ENCODE measurements around the gene CLRN3.

CLRN3 gene

DNA sequence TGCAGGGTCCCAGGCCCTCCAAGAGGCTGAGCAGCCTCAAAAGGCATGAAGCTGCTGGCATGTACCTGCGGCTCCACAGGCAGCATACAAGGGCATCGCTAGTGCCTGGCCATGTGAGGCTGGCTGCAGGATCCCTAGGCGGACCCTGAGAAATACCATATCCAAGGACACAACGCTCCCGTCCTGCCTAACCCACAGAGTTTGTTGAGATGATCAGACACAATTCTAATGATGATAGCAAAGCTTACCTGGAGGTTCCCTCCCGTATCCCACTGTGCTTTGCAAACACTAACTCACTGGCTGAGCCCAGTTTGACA is 17.3 kb downstream of the CLRN3 start:
- Histone ChIP-seq H3K4me3 (ENCODE audit: severe bottlenecking) (no peak overlapping the region), H3K9me3 (ENCODE audit: severe bottlenecking) (no peaks in the 10 kb centered on the region), H3K27me3 (ENCODE audit: insufficient read depth, poor library complexity, severe bottlenecking) (no peaks in the 10 kb centered on the region), H3K36me3 (ENCODE audit: low read depth) (no peaks in the 10 kb centered on the region), H3K4me1 (ENCODE audit: insufficient read depth, poor library complexity, severe bottlenecking) (no peaks in the 10 kb centered on the region), H3K27ac (ENCODE audit: poor library complexity, severe bottlenecking) (no peak overlapping the region)
- TF ChIP-seq, protein P1, sequence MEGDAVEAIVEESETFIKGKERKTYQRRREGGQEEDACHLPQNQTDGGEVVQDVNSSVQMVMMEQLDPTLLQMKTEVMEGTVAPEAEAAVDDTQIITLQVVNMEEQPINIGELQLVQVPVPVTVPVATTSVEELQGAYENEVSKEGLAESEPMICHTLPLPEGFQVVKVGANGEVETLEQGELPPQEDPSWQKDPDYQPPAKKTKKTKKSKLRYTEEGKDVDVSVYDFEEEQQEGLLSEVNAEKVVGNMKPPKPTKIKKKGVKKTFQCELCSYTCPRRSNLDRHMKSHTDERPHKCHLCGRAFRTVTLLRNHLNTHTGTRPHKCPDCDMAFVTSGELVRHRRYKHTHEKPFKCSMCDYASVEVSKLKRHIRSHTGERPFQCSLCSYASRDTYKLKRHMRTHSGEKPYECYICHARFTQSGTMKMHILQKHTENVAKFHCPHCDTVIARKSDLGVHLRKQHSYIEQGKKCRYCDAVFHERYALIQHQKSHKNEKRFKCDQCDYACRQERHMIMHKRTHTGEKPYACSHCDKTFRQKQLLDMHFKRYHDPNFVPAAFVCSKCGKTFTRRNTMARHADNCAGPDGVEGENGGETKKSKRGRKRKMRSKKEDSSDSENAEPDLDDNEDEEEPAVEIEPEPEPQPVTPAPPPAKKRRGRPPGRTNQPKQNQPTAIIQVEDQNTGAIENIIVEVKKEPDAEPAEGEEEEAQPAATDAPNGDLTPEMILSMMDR (IDR thresholded peaks at IDR 0.05; ENCODE audit: poor library complexity, severe bottlenecking), result no peak
- ATAC-seq (ENCODE audit: low read depth) (no peak), DNase-seq (ENCODE audit: low spot score) (no peak)

DNA sequence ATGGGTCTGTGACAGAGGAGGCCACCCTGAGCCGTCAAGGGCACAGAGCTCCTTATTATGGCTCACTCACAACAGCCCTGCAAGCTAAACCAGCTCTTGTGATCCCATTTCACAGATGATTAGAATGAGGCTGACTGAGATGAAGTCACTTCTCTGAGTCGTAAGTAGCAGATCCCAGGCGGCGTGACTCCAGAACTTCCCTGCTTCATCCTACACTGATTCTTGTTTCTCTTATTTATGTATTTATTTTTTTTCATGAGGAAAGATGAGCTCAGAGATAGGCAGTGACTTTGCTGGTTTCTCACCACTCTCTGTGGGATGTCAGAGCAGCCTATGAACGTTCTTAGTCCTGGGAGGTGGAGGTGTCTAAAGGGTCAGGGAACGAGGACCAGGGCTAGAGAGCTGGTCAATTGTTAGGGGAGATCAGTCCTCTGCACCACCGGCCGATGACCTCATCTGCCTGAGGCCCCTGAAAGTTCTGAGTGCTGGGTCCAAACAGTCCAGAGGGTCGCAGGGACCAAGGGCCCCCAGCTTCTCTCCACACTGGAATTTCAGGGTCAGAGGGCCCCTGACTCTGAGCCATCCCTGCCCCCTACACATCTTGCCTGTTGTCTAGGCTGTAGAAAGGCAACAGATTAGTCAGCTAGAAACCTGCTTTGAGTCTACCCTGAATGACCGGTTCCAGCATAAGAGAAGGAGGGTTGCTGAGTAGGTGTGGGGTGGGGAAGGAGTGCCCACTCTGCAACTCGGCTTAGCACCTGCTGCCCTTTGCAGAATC is 17.9 kb downstream of the CLRN3 start:
- ATAC-seq (ENCODE audit: low read depth), result no peak
- TF ChIP-seq, protein P1 (IDR thresholded peaks at IDR 0.05; ENCODE audit: poor library complexity, severe bottlenecking), result no peak
- no peak overlapping the region for H3K4me3 ChIP-seq (ENCODE audit: severe bottlenecking)
- DNase-seq (ENCODE audit: low spot score), result no peak
- H3K27me3 ChIP-seq (ENCODE audit: insufficient read depth, poor library complexity, severe bottlenecking), result no peaks in the 10 kb centered on the region
- no peak overlapping the region for H3K27ac ChIP-seq (ENCODE audit: poor library complexity, severe bottlenecking)
- no peaks in the 10 kb centered on the region for H3K9me3 ChIP-seq (ENCODE audit: severe bottlenecking)
- no peaks in the 10 kb centered on the region for H3K4me1 ChIP-seq (ENCODE audit: insufficient read depth, poor library complexity, severe bottlenecking)
- no peaks in the 10 kb centered on the region for H3K36me3 ChIP-seq (ENCODE audit: low read depth)

DNA sequence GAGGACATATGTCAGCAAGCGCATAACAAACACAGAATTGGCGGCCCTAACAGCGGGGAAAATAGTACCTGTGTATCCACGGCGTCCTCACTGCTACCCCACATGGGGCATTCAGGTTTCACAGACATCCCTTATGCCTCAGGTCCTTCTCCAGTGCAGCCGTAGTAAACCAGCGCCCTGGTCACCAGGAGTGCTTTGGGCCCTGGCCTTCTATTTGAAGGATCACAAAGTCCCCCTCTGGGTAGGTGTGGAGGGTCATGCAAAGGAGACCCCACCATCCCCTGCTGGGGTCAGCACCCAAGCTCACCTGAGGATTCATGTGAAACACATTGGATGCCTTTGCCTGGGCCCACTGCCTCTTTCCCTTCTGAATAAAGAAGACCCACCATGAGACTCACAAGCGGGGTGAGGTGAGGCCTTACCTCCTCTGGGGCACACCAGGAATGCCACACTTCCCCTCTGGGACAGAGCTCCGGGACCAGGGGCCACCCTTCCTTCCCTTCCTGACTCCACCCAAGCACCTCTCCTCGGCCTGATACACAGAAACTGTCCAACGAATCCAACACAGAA is 18.8 kb downstream of the CLRN3 start:
- no peak overlapping the region for H3K4me3 ChIP-seq (ENCODE audit: severe bottlenecking)
- no peaks in the 10 kb centered on the region for H3K4me1 ChIP-seq (ENCODE audit: insufficient read depth, poor library complexity, severe bottlenecking)
- TF ChIP-seq, protein P1 (IDR thresholded peaks at IDR 0.05; ENCODE audit: poor library complexity, severe bottlenecking), result no peak
- ATAC-seq (ENCODE audit: low read depth) (no peak), DNase-seq (ENCODE audit: low spot score) (no peak)
- no peak overlapping the region for H3K27ac ChIP-seq (ENCODE audit: poor library complexity, severe bottlenecking)
- no peaks in the 10 kb centered on the region for H3K27me3 ChIP-seq (ENCODE audit: insufficient read depth, poor library complexity, severe bottlenecking)
- H3K9me3 ChIP-seq (ENCODE audit: severe bottlenecking), result peaks cover 5% of the 10 kb centered on the region
- H3K36me3 ChIP-seq (ENCODE audit: low read depth), result no peaks in the 10 kb centered on the region

DNA sequence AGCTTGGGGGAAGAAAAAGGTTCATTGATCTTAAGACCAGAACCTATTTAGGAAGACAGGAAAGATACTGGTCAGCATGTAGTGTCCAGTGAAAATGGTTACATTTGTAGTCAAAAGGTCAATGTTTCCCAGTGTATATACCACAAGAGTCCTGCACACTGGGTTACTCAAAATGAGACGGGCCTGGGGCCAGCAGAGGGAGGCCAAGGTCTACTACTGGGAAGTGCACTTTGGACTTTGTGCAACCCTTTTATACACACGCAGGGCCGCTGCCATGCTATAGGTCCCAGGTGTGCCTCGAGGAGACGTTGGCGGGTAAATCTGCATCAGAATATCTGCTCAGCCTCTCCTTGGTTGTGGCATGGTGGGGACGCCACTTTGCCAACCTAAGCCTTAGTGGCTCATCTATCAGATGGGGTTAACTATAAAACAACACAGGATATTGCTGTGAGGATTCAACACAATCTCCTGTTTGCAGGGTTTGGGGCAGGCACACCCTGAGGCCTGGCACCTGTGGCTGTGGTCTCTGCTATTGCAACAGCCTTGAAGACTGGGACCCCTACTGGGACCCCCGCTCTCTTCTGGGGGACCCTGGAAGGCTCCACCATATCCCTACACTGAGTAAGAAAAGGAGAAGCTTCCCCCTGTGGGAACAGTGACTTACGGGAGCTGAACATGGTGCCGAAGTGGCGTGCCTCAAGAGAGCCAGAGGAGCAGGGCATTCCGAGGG is 19.7 kb downstream of the CLRN3 start:
- H3K4me3 ChIP-seq (ENCODE audit: severe bottlenecking), result no peak overlapping the region
- H3K27me3 ChIP-seq (ENCODE audit: insufficient read depth, poor library complexity, severe bottlenecking), result peaks cover under 1% of the 10 kb centered on the region
- DNase-seq (ENCODE audit: low spot score) (no peak), ATAC-seq (ENCODE audit: low read depth) (no peak; the same call in 2 of the 3 replicates)
- H3K27ac ChIP-seq (ENCODE audit: poor library complexity, severe bottlenecking), result no peak overlapping the region
- H3K4me1 ChIP-seq (ENCODE audit: insufficient read depth, poor library complexity, severe bottlenecking), result no peaks in the 10 kb centered on the region
- H3K9me3 ChIP-seq (ENCODE audit: severe bottlenecking), result peaks cover 9% of the 10 kb centered on the region
- TF ChIP-seq, protein P1 (IDR thresholded peaks at IDR 0.05; ENCODE audit: poor library complexity, severe bottlenecking), result peak; percentile 8
- H3K36me3 ChIP-seq (ENCODE audit: low read depth), result no peaks in the 10 kb centered on the region

Measured in RWPE2 (cell line).